Activated CD4-positive, alpha-beta memory T cell treated with anti-CD3 and anti-CD28 coated beads for 36 hours (primary cell): Measurements from ENCODE around the gene STK25. TPM values are rescaled to one million over a fixed set of nuclear protein-coding genes. Genes with fewer than 3 reads are reported as not detected.

Source experiments
- microRNA-seq: library from miRNA; unstranded; fragments of <30 nt; microRNA quantifications from one replicate; pipeline ENCODE4 v1.2.0, GENCODE V29; 2022; ENCODE audit warnings: borderline number of aligned reads, borderline microRNAs expressed, borderline replicate concordance
- total RNA-seq, 2 experiments: library from RNA; stranded (reverse); gene quantifications; one replicate each; pipeline ENCODE4 v1.2.3, GENCODE V29; 2021

Gene STK25
- total RNA-seq, 2 experiments from 2014 or later = 97.9 to 99.1 TPM

Small RNAs within 50 kb of the gene (microRNA-seq; reads per million reads assigned to microRNA genes)
- not detected for gene MIR3133

Other genes starting within 250 kb of the STK25 start
- 100 to 1,000 TPM; 243 to 251 TPM for gene HDLBP, start 192.9 kb downstream of the STK25 start, total RNA-seq
- gene SEPTIN2, start 192.7 kb downstream of the STK25 start, total RNA-seq = 100 to 1,000 TPM; 255 to 261 TPM
- gene FARP2, start 152.3 kb downstream of the STK25 start, total RNA-seq = 10 to 100 TPM; 25.1 to 29.5 TPM
- under 1 TPM; 0.07 to 0.10 TPM for gene BOK, start 50.2 kb upstream of the STK25 start, total RNA-seq
- 10 to 100 TPM; 43.7 to 44.5 TPM for gene THAP4, start 128.6 kb upstream of the STK25 start, total RNA-seq
- 10 to 100 TPM; 85.0 to 85.9 TPM for gene ATG4B, start 129.1 kb upstream of the STK25 start, total RNA-seq
- gene DTYMK, start 178.2 kb upstream of the STK25 start, total RNA-seq = 10 to 100 TPM; 85.9 to 88.7 TPM
- gene ING5, start 193.5 kb upstream of the STK25 start, total RNA-seq = 10 to 100 TPM; 35.7 to 36.6 TPM
- gene D2HGDH, start 226.0 kb upstream of the STK25 start, total RNA-seq = 10 to 100 TPM; 27.5 to 28.2 TPM